Coronary artery (tissue), 2 donors: ENCODE measurements around the gene CEND1.

ENCODE experiments used
- DNase-seq: peaks from one replicate; pipeline ENCODE4 v3.0.0-alpha.2; 2017; ENCODE audit warnings: low spot score
- H3K27ac ChIP-seq, 2 donors: fragments of 200-600 bp; sonication (generic); one replicate each; pipeline ENCODE4 v1.5.1; 2016 to 2019
- H3K4me3 ChIP-seq: fragments of 200-600 bp; sonication (generic); 2 replicates; pipeline ENCODE4 v1.5.1; 2016; ENCODE audit warnings: mild to moderate bottlenecking, moderate library complexity
- CTCF ChIP-seq: fragments of 200-600 bp; sonication (generic); IDR thresholded peaks from one replicate; pipeline ENCODE4 v1.5.1; 2019; ENCODE audit warnings: antibody characterized with exemption

Gene CEND1

DNA sequence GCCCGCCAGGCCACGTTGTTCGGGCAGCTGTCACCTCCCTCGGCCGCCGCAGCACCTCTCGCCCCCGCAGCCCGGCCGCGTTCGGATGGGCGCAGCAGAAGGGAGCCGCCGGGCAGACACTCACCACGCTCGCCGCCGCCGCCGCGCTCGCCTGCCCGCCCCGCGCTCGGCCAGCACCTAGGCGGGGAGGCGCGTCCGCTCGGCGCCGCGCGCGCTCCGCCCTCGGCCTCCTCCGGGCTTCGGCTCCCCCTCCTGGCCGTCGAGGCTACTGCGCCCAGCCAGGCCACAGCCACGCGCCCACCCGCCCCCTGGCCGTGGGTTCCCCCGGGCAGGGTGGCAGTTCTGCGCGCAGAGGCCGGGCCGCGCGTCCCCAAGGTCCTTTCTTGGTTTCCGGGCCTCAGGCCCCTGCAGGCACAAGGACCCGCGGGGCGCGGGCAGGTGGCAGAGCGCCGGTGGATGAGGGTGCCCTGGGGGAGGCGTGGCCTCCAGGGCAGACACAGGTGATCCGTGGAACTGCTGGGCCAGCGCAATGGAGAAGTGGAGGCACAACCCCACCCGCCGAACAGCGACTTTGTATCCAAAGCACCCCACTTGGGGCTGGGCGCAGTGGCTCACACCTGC lies 8.3 kb upstream of the CEND1 start, which contains the start of gene SLC25A22:
SLC25A22 (minus strand) TSS at position 189 of the 621 bp plus-strand sequence. CDS start 3,275 bp downstream, outside the sequence.
- DNase-seq = no peak
- Histone ChIP-seq H3K4me3 (peak within 1 kb of the TSS; percentile 87), H3K27ac (peak within 1 kb of the TSS; percentile 66 to 86)
- TF ChIP-seq CTCF = peak; percentile 89

DNA sequence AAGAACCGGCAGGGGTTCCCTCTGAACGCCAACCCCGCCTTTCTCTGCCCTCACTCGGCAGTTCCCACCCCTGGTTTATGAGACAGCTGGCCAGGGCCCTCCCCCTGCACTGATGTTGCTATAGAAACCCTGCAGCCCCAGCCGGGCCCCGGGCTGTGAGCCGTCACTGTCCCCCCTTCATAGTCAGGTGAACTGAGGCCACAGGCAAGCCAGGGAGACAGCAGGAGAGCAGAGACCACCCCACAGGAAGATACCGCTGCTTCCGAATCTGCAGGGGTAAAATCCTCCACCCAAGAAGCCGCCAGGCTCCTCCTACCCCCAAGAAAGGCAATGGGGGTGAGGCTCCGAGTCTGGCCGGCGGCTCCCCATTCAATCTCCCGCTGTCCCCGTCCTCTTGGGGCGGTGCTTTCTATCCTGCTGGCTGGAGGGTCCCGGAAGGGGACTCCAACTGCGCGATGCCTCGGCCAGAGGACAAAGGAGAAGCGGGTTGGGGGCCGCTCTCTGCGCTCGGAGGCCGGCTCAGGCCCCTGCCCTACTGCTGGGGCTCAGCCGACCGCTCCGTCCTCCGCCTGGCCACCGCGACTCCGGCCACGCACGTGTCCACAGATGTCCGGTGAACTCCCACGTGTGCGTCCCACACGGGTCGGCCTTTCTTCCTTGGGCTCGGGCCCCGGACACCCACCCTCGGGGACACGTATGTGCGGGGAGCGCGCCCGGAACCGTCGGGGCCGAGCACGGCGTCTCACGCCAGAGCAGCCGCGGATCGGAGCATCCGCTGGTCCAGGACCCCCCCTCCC lies 7.6 kb upstream of the CEND1 start:
- Histone ChIP-seq H3K4me3 (peak overlapping the region; percentile 87), H3K27ac (peak overlapping the region; percentile 66 to 86)
- no peak for TF ChIP-seq CTCF
- peak; percentile 87 for DNase-seq

DNA sequence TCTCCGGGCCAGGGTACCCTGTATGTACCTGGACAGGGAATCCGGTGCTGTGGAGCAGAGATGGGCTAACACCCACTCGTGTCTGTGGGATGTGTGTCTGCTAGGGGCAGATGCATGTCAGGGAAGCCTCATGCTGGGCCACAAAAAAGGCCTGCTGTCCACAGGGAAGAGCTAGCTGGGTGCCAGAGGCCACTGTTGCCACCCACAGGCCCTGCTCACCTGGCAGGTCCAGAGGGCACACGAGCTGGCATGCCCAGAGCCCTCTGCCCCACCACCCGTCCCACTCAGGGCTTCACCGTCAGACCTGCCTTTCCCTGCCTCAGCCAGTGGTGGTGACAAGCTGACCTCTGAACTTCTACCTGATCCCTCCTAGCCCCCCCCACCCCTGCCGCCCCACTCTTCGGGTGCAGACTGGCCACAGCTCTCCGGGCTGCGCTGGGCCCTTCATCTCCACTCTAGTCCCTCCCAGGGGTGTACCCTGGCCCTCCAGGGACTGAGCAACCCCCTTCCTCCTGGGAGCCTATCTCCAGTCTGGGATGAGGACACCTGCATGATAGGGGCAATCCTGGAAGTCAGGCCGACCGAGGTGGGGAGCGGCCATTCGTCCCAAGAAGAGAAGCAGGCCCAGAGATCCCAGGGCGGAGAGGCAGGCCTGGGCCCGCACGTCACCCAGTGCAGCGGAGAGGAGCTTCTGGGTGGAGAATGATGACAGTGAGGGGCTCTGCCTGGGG lies 6.8 kb upstream of the CEND1 start:
- peak overlapping the region; percentile 87 for H3K4me3 ChIP-seq
- no peak for DNase-seq
- TF ChIP-seq CTCF = no peak
- peak overlapping the region; percentile 66 to 86 for H3K27ac ChIP-seq

- Histone ChIP-seq H3K4me3 (peak overlapping the region; percentile 87), H3K27ac (peak overlapping the region; percentile 66 to 86)
- DNase-seq = peak; percentile 92
- no peak for TF ChIP-seq CTCF
Measured at GRCh38 chr11:795634-796564, 6.0 kb upstream of the CEND1 start.

DNA sequence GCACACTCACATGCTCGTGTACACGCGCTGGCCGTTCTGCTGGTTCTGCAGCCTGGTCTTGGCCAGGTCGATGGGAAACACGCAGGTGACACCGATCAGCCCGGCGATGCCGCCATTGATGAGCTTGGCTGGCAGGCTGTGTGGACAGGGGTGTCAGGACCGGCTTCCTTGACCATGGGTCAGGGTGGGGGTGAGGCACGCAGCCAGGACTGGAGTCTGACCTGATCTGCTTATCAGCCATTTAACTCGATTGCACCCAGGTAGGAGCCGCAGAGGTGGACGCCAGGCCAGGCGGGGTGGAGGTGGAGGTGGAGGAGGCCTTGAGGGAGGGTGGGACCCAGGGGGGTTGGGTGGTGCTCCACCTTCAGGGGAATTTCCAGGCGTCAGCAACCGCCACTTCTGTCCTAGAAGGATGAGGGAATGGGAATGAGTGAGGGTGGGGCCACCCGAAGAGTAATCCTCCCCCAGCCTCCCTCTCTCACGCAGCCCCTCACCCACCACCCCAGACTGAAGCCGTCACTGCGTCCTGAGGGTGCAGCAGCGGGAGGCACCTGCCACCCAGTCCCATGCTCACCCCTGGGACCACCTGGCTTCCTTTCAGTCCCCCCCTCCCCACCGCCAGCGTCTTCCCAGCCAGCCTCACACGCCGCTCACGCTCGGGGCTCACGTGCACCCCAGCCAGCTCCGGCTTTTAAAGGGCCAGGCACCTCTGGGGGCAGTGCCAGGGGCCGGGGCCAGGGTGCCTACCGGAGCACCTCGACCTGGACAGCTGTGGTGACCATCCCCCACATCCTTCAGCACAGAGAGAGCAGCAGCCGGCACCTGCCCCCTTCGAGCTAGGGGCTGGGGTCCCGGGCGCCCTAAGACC lies 5.1 kb upstream of the CEND1 start:
- Histone ChIP-seq H3K27ac (peak overlapping the region in 1 of 2 donors; percentile 86), H3K4me3 (peak overlapping the region; percentile 87)
- TF ChIP-seq CTCF = no peak
- DNase-seq = no peak
